GM21390 (cell line): Measurements from ENCODE around the gene UBL7.
"Not testable (repeated sequence)": the region's sequence is repeated elsewhere in the genome, so short reads cannot be mapped to it uniquely, and the experiment has no call there.

ENCODE experiments used
- ATAC-seq: cut with Tn5 transposase; IDR thresholded peaks from one replicate; pipeline ENCODE4 v1.9.1; 2021; ENCODE audit not compliant: unreplicated experiment

The UBL7 gene, protein sequence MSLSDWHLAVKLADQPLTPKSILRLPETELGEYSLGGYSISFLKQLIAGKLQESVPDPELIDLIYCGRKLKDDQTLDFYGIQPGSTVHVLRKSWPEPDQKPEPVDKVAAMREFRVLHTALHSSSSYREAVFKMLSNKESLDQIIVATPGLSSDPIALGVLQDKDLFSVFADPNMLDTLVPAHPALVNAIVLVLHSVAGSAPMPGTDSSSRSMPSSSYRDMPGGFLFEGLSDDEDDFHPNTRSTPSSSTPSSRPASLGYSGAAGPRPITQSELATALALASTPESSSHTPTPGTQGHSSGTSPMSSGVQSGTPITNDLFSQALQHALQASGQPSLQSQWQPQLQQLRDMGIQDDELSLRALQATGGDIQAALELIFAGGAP

DNA sequence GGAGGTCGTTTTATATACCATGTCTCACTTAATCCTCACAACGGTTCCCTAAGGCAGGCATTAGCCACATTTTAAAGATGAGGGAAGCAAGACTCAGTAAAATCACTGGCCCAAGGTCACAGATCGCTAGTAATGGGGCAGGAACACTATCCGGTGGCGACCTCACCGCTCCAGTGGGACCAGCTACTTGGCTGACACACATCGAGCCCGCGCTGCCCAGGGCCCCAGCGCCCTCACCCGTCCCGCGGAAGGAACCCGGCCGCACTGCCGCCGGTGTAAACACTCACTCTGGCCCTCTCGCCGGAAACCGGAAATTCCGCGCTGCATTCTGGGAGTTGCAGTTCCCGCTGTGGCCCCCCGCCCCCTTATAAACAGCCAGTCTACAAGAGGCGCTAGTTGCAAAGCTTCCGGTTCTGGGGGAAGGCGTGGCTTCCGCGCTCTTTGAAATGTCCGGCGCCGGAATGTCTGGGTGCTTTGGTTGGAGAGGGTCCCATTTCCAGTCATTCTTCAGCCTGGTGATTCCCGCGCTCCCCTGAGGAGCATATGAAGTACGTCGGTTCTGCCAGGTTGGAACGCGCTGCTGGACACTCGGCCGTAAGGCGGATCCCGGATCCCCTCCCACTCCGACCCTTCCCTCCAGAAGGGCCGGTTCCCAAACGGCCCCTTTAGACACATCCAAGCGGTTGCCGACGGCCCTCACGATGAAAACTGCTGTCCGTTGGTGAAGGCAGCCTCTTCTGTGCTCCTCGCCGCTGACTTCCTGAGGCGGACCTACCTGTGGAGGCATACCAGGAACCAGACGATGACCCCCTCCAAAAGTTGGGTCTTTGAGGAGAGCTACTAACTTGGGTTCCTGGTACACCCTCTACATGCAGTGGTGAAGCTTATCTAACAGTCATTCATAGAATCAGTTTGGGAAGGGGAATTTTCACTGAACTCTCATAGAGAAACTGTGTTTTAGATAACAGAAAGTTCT is at the start of gene UBL7:
TSS of gene UBL7 (minus strand) at position 290 of the 976 bp plus-strand sequence. CDS start 2,293 bp downstream, outside the sequence.
- ATAC-seq = peak; percentile 82

DNA sequence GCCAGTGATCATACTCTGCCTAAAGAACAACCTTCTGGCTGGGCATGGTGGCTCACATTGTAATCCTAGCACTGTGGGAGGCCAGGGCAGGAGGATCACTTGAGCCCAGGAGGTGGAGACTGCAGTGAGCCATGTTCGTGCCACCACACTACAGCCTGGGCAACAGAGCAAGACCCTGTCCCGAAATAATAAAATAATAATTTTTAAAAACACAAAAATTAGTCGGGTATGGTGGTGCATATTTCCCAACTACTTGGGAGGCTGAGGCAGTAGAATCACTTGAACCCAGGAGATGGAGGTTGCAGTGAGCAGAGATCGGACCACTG is 45.5 kb upstream of the UBL7 start:
- no peak for ATAC-seq

DNA sequence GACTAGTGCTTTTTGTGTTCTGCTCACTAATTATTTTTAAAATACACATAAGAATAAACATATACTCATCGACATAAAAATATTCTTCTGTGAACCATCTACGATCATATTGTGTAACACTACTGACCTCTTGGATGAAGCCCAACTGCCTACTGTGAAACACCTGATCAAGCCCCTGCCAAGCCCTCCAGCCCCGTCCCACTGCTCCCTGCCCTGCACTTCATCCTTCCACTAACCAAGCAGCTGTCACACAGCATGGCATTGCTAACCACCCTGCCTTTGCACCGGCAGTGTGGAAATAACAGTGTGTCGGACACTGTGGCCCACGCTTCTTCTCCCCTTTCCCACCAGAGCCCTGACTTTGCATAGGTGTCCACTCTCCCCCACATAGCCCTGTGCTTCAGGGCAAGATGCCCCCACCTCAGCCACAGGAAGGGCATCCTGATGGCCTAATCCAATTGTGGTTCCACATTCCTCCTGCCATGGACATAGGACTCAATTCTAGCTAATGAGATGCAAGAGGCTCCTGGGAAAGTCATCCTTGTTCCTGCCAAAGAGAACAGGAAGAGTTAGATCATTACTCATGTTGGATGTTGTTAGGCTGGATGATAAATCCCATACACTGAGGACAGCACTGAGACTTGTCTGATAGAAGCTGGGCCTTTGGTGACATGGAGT is 45.0 kb upstream of the UBL7 start:
- no peak for ATAC-seq

DNA sequence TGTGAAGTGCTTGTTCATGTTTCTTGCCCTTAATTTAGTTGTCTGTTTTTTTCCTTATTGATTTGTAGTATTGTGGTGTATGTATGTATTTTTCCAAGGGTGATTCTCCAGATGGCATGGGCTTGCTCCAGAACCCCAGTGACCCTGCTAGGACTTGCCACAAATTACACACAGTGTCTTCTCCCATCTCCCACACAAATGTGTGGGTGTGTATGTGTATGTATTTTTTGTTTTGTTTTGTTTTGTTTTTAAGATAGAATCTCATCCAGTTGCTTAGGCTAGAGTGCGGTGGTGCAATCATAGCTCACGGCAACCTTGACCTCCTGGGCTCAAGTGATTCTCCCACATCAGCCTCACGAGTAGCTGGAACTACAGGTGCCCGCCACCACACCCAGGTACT is 43.9 kb upstream of the UBL7 start:
- ATAC-seq = no peak

DNA sequence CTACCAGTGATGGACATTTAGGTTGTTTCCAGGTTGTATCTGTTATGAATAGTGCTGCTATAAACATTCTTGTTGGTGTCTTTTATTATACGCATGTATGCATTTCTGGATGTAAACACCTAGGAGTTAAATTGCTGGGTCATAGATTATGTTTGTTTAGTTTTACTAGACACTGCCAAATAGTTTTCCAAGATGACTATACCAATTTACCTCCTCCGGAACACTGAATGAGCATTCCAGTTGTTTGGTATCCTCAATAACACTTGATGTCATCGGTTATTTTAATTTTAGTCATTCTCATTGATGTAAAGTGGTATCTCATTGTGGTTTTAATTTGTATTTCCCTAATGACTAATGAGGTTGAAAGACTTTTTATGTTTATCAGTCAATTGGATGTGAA is 43.5 kb upstream of the UBL7 start:
- no peak for ATAC-seq

DNA sequence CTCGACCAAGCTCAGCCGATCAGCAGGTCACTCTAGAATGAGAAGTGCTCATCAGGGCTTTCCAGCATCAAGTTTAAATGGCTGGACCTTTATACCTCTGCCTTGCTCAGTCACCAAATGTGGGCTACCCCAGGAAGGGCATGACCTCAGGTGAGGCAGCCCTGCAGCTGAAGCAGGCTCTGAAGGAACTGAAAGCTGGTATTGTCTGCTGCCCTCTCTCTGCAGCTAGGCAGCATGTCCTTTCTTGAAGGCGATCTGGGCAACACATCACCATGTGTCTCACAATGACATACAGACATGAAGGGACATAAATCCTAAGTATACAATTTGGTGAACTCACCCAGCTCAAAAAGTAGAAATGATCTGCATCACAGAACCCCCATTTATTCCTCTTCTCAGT is 41.3 kb upstream of the UBL7 start:
- ATAC-seq = no peak

DNA sequence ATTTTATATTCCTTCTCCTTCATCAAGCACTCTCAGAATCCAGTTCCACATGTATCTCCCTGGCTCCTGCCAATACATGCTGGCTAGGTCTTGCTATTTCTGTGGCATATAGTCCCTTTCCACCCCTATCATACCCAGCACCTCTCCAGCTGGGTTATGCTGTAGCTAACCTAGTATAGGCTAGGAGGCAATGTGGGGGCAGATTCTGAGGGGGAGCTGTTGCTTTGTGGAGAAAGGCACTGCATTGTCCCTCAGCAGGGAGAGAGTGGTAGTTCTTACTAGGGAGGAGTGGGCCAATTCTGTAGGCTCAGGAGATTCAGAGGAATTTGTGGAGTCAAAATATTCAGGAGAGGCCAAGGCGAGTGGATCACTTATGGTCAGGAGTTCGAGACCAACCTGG is 39.4 kb upstream of the UBL7 start:
- ATAC-seq = no peak

DNA sequence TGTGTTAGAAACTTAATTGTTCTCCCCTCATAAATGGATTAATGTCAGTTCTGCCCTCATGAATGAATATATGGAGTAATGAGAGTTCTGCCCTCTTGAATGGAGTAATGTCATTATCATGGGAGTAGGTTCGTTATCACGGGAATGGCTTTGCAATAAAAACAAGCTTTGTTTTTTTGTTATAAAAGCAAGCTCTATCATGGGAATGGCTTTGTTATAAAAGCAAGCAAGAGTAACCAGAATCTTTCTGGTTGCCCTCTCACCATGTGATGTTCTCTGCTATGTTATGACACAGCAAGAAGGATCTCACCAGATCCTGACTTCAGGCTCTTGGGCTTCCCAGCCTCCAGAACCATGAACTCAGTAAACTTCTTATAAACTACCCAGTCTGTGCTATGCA is 38.4 kb upstream of the UBL7 start:
- ATAC-seq = no peak

DNA sequence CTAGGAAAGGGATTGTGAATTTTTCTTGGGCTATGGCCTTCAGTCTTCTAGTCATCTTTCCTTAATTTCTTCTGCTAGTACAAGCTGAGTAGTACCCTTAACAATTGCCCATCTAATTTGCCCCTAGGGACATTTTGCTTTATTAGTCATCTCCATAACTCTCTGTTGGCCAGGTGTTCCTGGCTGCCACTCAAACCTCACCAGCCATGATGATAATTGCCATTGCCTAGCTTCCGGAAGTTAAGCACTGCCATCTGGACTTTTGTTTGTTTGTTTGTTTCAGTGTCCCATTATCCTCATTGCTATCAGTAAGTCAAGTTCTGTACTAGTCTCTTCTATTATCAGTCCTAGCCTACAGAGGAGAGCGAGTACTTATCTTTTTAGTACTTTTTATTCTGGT is 36.6 kb upstream of the UBL7 start:
- ATAC-seq = no peak

DNA sequence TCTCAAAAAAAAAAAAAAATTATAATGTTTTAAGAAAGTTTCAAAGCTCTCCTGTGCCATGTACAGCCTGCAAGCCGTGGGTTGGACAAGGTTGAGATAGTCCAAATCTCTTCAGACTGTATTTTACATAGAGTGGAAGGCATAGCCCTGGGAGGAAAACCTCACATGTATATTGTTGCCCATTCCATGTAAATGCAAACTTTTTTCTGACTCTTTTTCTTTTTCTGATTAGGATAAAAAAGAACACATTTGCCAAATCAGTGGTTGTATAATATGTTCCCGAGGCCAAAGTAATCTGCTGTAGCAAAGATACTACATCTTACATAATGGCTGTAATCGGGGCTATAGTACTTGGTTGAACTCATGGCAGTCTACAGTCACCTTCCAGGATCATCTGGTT is 35.7 kb upstream of the UBL7 start:
- no peak for ATAC-seq

DNA sequence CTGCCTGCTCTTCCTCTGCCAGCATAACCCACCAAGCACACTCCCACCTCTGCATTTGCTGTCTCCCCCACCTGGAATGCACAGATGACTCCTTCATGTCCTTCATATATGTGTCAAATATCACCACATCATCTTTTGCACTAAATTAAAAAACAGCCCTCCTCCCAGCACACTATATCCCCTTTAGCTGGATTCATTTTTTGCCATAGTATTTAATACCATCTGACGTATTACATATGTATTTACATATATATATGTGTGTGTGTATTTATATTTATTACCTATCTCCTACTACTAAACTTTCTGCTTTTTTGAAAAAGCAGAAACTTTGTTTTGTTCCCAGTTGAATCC is 29.4 kb upstream of the UBL7 start:
- no peak for ATAC-seq

DNA sequence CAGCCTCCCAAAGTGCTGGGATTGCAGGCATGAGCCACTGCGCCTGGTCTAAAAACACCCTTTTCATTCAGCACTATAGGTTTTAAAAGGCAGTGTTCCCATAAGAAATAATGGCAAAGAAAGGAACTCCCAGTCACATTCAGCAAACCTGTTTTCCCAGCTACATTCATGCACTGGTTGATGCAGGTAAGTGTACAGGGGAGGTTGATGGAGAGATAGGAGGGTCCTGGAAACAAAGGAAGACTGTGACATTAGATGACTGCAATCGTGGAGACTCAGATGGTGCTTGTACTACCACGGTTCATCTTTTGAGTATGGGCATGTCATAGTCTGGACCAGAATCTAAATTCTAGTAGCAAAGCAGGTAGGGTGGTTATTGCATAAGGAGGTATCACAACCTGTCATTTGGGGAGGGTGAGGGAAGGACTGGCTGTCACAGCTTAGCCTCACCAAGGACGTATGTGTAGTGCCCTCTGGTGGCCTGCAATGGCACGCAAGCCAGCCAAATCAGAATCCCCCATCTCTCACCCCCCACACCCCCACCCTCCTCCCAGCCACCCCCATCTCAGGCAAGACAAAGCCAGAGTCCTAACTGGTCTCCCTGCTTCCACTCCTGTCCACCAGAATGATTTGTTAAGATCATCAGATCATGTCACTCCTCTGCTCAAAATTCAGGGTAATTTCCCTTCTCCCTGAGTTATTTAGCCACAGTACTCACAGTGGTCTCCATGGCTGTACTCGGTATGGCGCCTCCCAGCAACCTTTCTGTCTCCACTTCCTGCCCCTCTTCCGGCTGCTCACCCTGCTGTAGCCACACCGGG is 28.8 kb upstream of the UBL7 start:
- ATAC-seq = no peak

DNA sequence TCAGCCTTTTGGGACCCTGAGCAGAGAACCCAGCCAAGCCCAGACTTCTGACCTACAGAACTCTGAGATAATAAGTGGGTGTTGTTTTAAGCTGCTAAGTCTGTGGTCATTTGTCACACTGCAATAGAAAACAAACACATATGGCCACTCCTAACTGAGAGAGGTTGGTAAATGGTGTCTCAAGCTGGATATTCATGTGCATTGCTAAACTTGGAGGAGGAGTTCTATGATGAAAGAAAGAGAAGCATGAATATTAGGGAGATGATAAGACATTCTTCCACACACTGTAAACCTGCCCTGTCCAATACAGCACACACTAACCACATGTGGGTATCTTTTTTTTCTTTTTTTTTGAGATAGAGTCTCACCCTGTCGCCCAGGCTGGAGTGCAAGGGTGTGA is 27.8 kb upstream of the UBL7 start:
- no peak for ATAC-seq

DNA sequence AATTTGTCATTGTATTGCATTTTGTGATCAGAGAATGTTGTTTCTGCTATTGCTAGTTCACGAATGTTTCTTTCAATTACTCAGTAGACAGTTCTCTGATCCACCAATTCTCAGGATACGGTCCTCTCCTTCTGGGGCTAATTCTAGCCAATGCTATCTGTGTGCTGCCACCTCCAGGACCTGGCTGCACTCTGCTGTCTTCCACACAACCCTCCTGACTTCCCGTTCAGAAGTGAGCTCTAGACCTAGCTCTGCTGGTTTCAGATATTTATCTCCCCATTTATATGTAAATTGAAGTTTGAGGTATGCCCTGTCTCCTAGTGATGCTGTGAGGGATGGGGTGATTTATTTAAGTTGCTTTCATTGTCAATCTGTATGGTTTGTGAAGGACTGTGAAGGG is 21.7 kb upstream of the UBL7 start:
- no peak for ATAC-seq

DNA sequence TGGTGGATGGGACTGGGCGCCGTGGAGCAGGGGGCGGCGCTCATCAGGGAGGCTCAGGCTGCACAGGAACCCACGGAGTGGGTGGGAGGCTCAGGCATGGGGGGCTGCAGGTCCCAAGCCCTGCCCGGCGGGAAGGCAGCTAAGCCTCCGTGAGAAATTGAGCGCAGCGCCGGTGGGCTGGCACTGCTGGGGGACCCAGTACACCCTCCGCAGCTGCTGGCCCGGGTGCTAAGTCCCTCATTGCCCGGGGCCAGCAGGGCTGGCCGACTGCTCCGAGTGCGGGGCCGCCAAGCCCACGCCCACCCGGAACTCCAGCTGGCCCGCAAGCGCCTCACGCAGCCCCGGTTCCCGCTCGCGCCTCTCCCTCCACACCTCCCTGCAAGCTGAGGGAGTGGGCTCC is 19.4 kb upstream of the UBL7 start:
- ATAC-seq = not testable (repeated sequence)

DNA sequence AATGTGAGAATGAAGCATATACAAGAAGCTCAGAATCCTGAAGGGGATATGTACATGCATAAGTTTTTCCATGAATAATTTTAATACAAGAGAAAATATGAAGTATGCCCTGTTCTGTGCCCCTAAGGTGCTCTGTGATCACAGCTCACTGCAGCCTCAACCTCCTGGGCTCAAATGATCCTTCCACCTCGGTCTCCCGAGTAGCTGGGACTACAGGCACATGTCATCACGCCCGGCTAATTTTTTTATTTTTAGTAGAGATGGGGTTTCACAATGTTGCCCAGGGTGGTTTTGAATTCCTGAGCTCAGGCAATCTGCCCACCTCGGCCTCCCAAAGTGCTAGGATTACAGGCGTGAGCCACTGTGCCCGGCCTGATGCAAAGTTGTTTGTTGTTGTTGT is 10.7 kb upstream of the UBL7 start:
- not testable (repeated sequence) for ATAC-seq

DNA sequence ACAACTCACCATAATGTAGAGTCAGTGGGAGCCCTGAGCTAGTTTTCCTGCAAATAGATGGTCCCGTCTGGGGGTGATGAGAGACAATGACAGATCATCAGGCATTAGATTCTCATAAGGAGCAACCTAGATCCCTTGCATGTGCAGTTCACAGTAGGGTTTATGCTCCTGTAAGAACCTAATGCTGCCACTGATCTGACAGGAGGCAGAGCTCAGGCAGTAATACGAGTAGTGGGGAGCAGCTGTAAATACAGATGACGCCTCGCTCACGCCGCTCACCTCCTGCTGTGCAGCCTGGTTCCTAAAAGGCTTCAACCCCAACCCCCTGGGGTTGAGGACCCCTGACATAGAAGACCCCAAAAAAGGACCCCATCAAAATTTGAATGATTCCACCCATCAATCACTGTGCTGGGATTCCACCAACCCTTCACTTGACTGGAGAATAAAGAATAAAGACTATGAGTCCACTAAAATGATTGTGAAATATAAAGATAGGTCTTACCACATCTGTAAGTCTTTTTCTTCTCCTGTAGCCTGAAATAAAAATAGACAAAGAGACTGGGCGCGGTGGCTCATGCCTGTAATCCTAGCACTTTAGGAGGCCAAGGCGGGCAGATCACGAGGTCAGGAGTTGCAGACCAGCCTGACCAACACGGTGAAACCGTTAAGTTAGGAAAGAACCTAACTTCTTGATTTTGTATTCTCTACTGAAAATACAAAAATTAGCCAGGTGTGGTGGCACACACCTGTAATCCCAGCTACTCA is 9.9 kb upstream of the UBL7 start:
- ATAC-seq = no peak

DNA sequence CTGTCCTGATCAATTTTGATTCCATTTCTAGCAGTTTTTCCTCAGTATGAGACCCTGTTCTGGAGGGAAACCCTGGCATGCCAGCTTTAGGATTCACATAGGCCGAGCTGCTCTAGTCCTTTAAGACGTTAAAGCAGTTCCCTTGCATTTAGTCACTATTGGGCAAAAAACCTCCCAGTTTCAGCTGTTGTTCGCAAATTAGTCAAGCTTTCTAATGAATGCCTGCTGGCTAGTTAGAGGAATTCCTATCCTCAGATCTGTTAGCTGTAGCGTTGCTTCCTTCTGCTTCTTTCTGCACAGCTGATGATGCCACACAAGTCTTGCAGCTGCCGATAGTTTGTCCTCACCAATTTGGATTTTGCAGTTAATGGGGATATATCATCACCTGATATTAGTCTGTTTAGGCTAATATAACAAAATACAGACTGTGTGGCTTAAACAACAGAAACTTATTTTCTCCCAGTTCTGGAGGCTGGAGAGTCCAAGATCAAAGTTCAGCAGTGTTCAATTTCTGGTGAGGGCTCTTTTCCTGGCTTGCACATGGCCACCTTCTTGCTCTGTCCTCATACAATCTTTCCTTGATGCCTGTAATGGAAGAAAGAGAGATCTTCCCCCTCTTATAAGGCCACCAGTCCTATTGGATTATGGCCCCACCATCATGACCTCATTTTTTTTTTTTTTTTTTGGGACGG is 7.5 kb upstream of the UBL7 start:
- no peak for ATAC-seq

DNA sequence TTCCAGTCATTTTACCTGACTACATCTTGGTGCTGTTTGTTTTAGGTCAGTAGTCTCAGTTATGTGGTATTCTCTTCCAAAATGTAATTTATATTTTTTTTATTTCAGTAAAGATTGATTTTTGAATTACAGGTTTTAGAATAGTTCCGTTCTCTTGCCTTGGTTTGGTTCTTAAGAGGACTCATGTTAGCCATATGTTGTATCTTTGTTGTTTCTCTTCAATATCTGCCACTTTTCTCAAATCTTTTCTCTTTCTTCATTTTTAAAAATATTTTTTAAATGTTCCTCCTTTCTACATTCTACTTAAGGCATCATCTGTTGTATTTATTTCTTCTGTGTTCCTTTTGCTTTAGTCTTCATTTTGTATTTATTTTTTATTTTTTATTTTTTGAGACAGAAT is 5.6 kb upstream of the UBL7 start:
- ATAC-seq = no peak

DNA sequence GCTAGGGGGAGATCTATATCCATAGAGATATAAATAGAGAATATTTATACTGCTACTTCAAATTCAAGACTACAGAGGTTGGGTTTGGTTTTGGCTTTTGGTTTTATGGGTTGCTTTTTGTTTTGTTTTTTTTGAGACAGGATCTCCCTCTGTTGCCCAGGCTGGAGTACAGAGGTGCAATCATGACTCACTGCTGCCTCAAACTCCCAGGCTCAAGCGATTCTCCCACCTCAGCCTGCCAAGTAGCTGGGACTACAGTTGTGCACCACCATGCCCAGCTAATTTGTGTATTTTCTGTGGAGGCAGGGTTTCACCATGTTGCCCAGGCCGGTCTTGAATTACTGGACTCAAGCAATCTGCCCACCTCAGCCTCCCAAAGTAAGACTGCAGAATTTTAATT is 3.9 kb upstream of the UBL7 start:
- no peak for ATAC-seq
